Hepatocyte (in vitro differentiated cells): ENCODE measurements around the gene INCENP. TPM values are rescaled to one million over a fixed set of nuclear protein-coding genes. Genes with fewer than 3 reads are reported as not detected.

Experiments
- DNase-seq: peaks from one replicate; pipeline ENCODE4 v3.0.0-alpha.2; 2016; ENCODE audit warnings: low spot score
- H2AFZ ChIP-seq: fragments of 200-600 bp; sonication (generic); 2 replicates; pipeline ENCODE4 v1.6.0; 2016; ENCODE audit warnings: antibody characterized with exemption, mild to moderate bottlenecking
- H3K27ac ChIP-seq: fragments of 200-600 bp; sonication (generic); 2 replicates; pipeline ENCODE4 v1.5.1; 2016; ENCODE audit warnings: mild to moderate bottlenecking
- H3K27me3 ChIP-seq: fragments of 200-600 bp; sonication (generic); 2 replicates; pipeline ENCODE4 v1.6.1; 2016
- H3K36me3 ChIP-seq: fragments of 200-600 bp; sonication (generic); replicated peaks from 2 replicates; pipeline ENCODE4 v1.5.1; 2016; ENCODE audit warnings: low read depth; ENCODE audit not compliant: insufficient read depth
- H3K4me1 ChIP-seq: fragments of 200-600 bp; sonication (generic); 2 replicates; pipeline ENCODE4 v1.5.1; 2016; ENCODE audit warnings: mild to moderate bottlenecking, moderate library complexity; ENCODE audit not compliant: insufficient read depth
- H3K4me2 ChIP-seq: fragments of 200-600 bp; sonication (generic); 2 replicates; pipeline ENCODE4 v1.6.0; 2016
- H3K4me3 ChIP-seq: fragments of 200-600 bp; sonication (generic); 2 replicates; pipeline ENCODE4 v1.5.1; 2016; ENCODE audit warnings: mild to moderate bottlenecking
- H3K79me2 ChIP-seq: fragments of 200-600 bp; sonication (generic); 2 replicates; pipeline ENCODE4 v1.6.0; 2017; ENCODE audit warnings: mild to moderate bottlenecking
- H3K9me2 ChIP-seq: fragments of 200-600 bp; sonication (generic); replicated peaks from 2 replicates; pipeline ENCODE4 v1.6.0; 2017; ENCODE audit warnings: mild to moderate bottlenecking; ENCODE audit not compliant: insufficient read depth
- H3K9me3 ChIP-seq: fragments of 200-600 bp; sonication (generic); 2 replicates; pipeline ENCODE4 v1.5.1; 2016; ENCODE audit warnings: low read depth, mild to moderate bottlenecking
- H4K20me1 ChIP-seq: fragments of 200-600 bp; sonication (generic); 2 replicates; pipeline ENCODE4 v1.6.0; 2016; ENCODE audit warnings: mild to moderate bottlenecking; ENCODE audit not compliant: insufficient read depth, poor library complexity, severe bottlenecking
- EZH2 ChIP-seq: fragments of 200-600 bp; sonication (generic); IDR thresholded peaks from 2 replicates; pipeline ENCODE4 v1.6.1; 2016; ENCODE audit warnings: antibody characterized with exemption, mild to moderate bottlenecking, borderline replicate concordance
- EZH2phosphoT487 ChIP-seq: fragments of 200-600 bp; sonication (generic); IDR thresholded peaks from one replicate; pipeline ENCODE4 v1.6.1; 2018; ENCODE audit warnings: antibody characterized with exemption, mild to moderate bottlenecking, low read depth, moderate library complexity; ENCODE audit not compliant: unreplicated experiment, severe bottlenecking
- WGBS: methylation state at CpG from one replicate; pipeline ENCODE4 v1.1.6; 2016; ENCODE audit warnings: low lambda C conversion rate; ENCODE audit errors: missing lambda C conversion rate; 5-methylcytosine and 5-hydroxymethylcytosine counted together
- polyA plus RNA-seq: library from polyadenylated mRNA; unstranded; fragments of >200 nt; fragmentation: Nextera tagmentation; extraction: Ambion mirVana; gene quantifications from 2 replicates; pipeline ENCODE4 v1.2.1, GENCODE V29; 2016
- total RNA-seq: library from RNA; depleted of rRNA; stranded (reverse); fragments of >200 nt; gene quantifications from 2 replicates; pipeline ENCODE4 v1.2.3, GENCODE V29; 2014
- TF ChIP-seq, protein P1 (sequence below): fragments of 200-600 bp; sonication (generic); IDR thresholded peaks from 2 replicates; pipeline ENCODE4 v1.5.1; 2016; ENCODE audit warnings: antibody characterized with exemption, mild to moderate bottlenecking; ENCODE audit not compliant: poor library complexity

Gene INCENP
- total and polyA plus RNA-seq, 2 experiments from 2014 or later: 2.2 to 12.8 TPM

DNA sequence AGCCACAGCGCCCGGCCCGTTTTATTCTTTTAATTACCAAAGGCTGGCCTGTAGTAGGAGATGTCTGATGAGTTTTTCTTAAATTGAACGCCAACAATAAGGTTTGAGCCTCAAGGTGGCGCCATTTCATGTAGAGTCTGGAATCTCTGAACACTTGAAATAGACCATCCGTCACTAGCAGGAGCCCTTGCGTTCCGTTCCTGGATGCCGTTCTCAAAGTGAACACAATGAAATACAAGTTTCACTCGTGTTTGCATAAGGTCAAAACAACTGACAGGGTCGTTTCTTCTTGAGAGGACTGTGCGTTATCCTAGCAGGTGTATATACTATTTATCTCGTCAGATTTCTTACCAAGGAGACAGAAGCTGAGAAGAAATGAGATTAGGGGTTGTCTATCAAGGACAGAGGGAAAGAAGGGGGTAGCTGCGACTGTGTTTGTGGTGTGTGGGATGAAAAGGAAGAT, 47.5 kb downstream of the INCENP start:
- Histone ChIP-seq H3K27me3 (peaks cover 23% of the 10 kb centered on the region), H3K4me3 (no peak overlapping the region)
- WGBS: 9% methylated on average over 14 of the region's 14 CpGs

DNA sequence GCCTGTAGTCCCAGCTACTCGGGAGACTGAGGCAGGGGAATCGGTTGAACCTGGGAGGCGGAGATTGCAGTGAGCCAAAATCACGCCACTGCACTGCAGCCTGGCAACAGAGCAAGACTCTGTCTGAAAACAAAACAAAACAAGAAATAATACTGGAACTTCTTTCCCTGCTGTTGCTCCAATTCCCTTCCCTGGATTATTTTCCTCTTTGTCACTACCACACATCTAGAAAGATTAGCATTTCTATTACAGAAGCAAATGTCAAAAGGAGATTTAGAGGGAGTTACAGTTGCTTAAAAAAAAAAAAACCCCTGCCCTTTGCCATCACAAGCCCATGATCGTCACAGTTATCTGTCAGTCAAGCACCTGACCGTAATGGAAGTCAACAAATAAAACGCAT, 48.5 kb downstream of the INCENP start:
- no peaks in the 10 kb centered on the region for H3K4me1 ChIP-seq
- no peak overlapping the region for H3K4me2 ChIP-seq
- WGBS: 78% methylated on average over 7 of the region's 7 CpGs
- H3K27me3 ChIP-seq: peaks cover 23% of the 10 kb centered on the region
- no peak for DNase-seq
- H2AFZ ChIP-seq: no peak overlapping the region
- no peaks in the 10 kb centered on the region for H3K79me2 ChIP-seq
- no peaks in the 10 kb centered on the region for H3K36me3 ChIP-seq
- TF ChIP-seq EZH2phosphoT487: no peak
- TF ChIP-seq EZH2: no peak
- TF ChIP-seq, protein P1, sequence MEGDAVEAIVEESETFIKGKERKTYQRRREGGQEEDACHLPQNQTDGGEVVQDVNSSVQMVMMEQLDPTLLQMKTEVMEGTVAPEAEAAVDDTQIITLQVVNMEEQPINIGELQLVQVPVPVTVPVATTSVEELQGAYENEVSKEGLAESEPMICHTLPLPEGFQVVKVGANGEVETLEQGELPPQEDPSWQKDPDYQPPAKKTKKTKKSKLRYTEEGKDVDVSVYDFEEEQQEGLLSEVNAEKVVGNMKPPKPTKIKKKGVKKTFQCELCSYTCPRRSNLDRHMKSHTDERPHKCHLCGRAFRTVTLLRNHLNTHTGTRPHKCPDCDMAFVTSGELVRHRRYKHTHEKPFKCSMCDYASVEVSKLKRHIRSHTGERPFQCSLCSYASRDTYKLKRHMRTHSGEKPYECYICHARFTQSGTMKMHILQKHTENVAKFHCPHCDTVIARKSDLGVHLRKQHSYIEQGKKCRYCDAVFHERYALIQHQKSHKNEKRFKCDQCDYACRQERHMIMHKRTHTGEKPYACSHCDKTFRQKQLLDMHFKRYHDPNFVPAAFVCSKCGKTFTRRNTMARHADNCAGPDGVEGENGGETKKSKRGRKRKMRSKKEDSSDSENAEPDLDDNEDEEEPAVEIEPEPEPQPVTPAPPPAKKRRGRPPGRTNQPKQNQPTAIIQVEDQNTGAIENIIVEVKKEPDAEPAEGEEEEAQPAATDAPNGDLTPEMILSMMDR: no peak
- no peak overlapping the region for H3K27ac ChIP-seq
- no peak overlapping the region for H3K4me3 ChIP-seq
- H3K9me3 ChIP-seq: no peaks in the 10 kb centered on the region
- no peaks in the 10 kb centered on the region for H3K9me2 ChIP-seq
- H4K20me1 ChIP-seq: no peaks in the 10 kb centered on the region

More for the DNA sequence above, 47.5 kb downstream of the INCENP start:
- Histone ChIP-seq H3K27ac (no peak overlapping the region), H3K9me3 (no peaks in the 10 kb centered on the region), H4K20me1 (no peaks in the 10 kb centered on the region), H3K9me2 (no peaks in the 10 kb centered on the region), H2AFZ (no peak overlapping the region), H3K36me3 (no peaks in the 10 kb centered on the region), H3K79me2 (no peaks in the 10 kb centered on the region), H3K4me2 (peak overlapping the region; percentile 55), H3K4me1 (no peaks in the 10 kb centered on the region)
- TF ChIP-seq, protein P1: peak; percentile 77
- TF ChIP-seq EZH2: no peak
- peak; percentile 90 for DNase-seq

DNA sequence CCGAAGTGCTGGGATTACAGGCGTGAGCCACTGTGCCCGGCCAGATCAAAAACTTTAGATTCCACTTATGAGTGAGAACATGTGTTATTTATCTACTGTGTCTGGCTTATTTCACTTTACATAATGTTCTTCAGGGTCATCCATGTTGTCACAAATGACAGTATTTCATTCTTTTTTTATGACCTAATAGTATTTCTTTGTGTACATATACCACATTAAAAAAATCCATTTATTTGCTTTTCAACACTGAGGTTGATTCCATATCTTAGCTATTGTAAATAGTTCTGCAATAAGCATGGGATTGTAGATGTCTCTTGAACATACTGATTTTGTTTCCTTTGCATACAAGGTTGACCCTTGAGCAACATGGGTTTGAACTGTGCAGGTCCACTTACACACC, 53.0 kb downstream of the INCENP start:
- WGBS: 63% methylated on average over 3 of the region's 3 CpGs
- Histone ChIP-seq H3K9me2 (no peaks in the 10 kb centered on the region), H3K27ac (no peak overlapping the region), H3K4me3 (no peak overlapping the region), H3K4me2 (no peak overlapping the region), H4K20me1 (no peaks in the 10 kb centered on the region), H3K27me3 (peaks cover 21% of the 10 kb centered on the region), H3K79me2 (no peaks in the 10 kb centered on the region), H3K36me3 (no peaks in the 10 kb centered on the region), H3K4me1 (no peaks in the 10 kb centered on the region), H2AFZ (no peak overlapping the region), H3K9me3 (no peaks in the 10 kb centered on the region)
- TF ChIP-seq, protein P1: no peak
- no peak for TF ChIP-seq EZH2phosphoT487
- DNase-seq: no peak

DNA sequence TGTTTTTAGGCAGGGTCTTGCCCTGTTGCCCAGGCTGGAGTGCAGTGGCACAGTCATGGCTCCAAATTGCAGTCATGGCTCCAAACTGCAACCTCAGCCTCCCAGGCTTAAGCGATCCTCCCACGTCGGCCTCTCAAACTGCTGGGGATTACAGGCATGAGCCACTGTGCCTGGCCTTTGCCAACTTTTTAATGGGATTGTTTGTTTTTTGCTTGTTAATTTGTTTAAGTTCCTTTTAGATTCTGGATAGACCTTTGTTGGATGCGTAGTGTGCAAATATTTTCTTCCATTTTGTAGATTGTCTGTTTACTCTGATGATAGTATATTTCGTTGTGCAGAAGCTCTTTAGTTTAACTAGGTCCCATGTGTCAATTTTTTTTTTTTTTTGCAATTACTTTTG, 56.2 kb downstream of the INCENP start:
- WGBS: 90% methylated on average over 5 of the region's 5 CpGs
- Histone ChIP-seq H3K27ac (no peak overlapping the region), H2AFZ (no peak overlapping the region), H3K4me3 (no peak overlapping the region), H3K4me2 (no peak overlapping the region), H3K27me3 (no peaks in the 10 kb centered on the region), H3K9me3 (no peaks in the 10 kb centered on the region), H3K9me2 (no peaks in the 10 kb centered on the region), H3K36me3 (no peaks in the 10 kb centered on the region), H3K4me1 (no peaks in the 10 kb centered on the region), H4K20me1 (no peaks in the 10 kb centered on the region), H3K79me2 (no peaks in the 10 kb centered on the region)
- DNase-seq: no peak
- no peak for TF ChIP-seq EZH2
- TF ChIP-seq, protein P1: no peak
